Kidney (tissue), 14 donors: ENCODE results near the gene SRD5A3. TPM values are rescaled to one million over a fixed set of nuclear protein-coding genes. Genes with fewer than 3 reads are reported as not detected.

Experiments
- DNase-seq, 5 donors: peaks; one replicate each; pipeline ENCODE4 v3.0.0-alpha.2; 2013 to 2020
- FAIRE-seq: peaks from 2 replicates; lab custom pipeline; 2012; peaks lifted over from hg19 to GRCh38; lab: Jason Lieb, UNC
- H3K27ac ChIP-seq, 2 donors: one replicate each; pipeline ENCODE4 v1.7.0; 2013; ENCODE audit warnings: low read depth in 2 of 2, low read length in 2 of 2, inconsistent platforms in 1 of 2
- H3K27me3 ChIP-seq: one replicate; pipeline ENCODE4 v1.7.1; 2013; ENCODE audit warnings: low read length, inconsistent platforms; ENCODE audit not compliant: control insufficient read depth, insufficient read depth
- H3K36me3 ChIP-seq, 3 donors: one replicate each; pipeline versions ENCODE4 v1.7.0 to v1.7.1; 2013; ENCODE audit warnings: low read length in 3 of 3, control low read depth in 1 of 3, inconsistent platforms in 1 of 3; ENCODE audit not compliant: insufficient read depth in 3 of 3, control insufficient read depth in 2 of 3
- H3K4me1 ChIP-seq, 3 donors: one replicate each; pipeline versions ENCODE4 v1.7.0 to v1.7.1; 2013; ENCODE audit warnings: low read length in 3 of 3, inconsistent platforms in 1 of 3, low read depth in 1 of 3; ENCODE audit not compliant: control insufficient read depth in 2 of 3, insufficient read depth in 2 of 3
- H3K4me3 ChIP-seq, 3 donors: one replicate each; pipeline versions ENCODE4 v1.7.0 to v1.8.1; 2013; ENCODE audit warnings: low read length in 3 of 3, control low read depth in 1 of 3, inconsistent platforms in 1 of 3
- H3K9ac ChIP-seq, 3 donors: one replicate each; pipeline versions ENCODE4 v1.7.0 to v1.7.1; 2013; ENCODE audit warnings: low read length in 3 of 3, control low read depth in 1 of 3, inconsistent platforms in 1 of 3
- H3K9me3 ChIP-seq, 3 donors: one replicate each; pipeline versions ENCODE4 v1.7.0 to v1.7.1; 2013; ENCODE audit warnings: low read length in 3 of 3, control low read depth in 1 of 3, inconsistent platforms in 1 of 3; ENCODE audit not compliant: control insufficient read depth in 2 of 3, insufficient read depth in 1 of 3
- intact Hi-C: fragments of 100-400 bp; cut with DNase I; formaldehyde crosslinking; loops from one replicate; pipeline ENCODE4 v1.11.1; 2022
- polyA plus RNA-seq: library from polyadenylated mRNA; stranded (reverse); fragments of 350-450 nt; fragmentation: Illumina TruSeq; extraction: RNeasy Lipid Tissue Mini Kit (QIAGEN cat#74804); gene quantifications from one replicate; pipeline ENCODE4 v1.2.3, GENCODE V29; 2014; ENCODE audit warnings: low read depth, low replicate concordance; ENCODE audit not compliant: insufficient read depth
- total RNA-seq: library from RNA; stranded (reverse); fragmentation: NEBNext Ultra II Directional; extraction: Animal tissue kit (Norgen Biotek cat#: 25700); gene quantifications from one replicate; pipeline ENCODE4 v1.2.1, GENCODE V29; 2021
- TF ChIP-seq, protein P1 (sequence below): IDR thresholded peaks from 3 replicates; pipeline ENCODE4 v1.5.1; 2012; ENCODE audit warnings: mild to moderate bottlenecking, moderate library complexity, borderline replicate concordance; ENCODE audit not compliant: insufficient read depth; ENCODE audit errors: extremely low read depth
- donor health status: control.
- donor health status: control.
- donor health status: control.
- donor health status: control.
- donor health status: control.
- donor health status: DM: yes; HTN: yes; CAD: no.
- donor health status: Normal renal cell carcinoma (clear cell type).

Gene SRD5A3
- total and polyA plus RNA-seq, 2 donors from 2014 or later: 10.6 to 21.5 TPM

DNA sequence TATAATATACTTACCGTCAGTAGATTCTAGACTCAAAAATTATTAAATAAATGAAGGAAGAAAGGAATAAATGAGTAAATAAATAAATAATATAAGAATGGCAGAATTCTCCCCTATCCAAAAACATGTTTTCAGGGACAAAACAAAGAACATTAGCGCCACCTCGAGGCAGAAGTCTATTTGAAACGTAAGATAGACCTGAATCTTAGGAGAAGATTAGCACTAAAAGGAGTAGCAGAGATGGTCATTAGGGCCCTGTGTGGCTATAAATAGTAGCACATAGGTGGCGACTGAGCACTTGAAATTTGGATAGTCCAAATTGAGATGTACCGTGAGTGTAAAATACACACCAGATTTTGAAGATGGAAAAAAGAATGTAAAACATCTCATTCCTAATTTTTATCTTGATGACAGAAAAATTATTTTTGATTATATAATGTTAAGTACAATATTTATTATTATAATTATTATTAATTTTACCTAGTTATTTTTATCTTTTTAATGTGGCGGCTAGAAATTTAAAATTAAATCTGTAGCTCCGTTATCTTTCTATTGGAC, 24.3 kb upstream of the SRD5A3 start:
- Histone ChIP-seq H3K9ac (no peak overlapping the region), H3K9me3 (no peaks in the 10 kb centered on the region), H3K4me3 (no peak overlapping the region), H3K4me1 (no peaks in the 10 kb centered on the region), H3K36me3 (no peaks in the 10 kb centered on the region), H3K27me3 (no peaks in the 10 kb centered on the region), H3K27ac (no peak overlapping the region)
- intact Hi-C loops: no loop called here
- DNase-seq (peak in 4 of 5 donors; percentile 57 to 93 (median 78)), FAIRE-seq (peak; percentile 94)
- TF ChIP-seq, protein P1, sequence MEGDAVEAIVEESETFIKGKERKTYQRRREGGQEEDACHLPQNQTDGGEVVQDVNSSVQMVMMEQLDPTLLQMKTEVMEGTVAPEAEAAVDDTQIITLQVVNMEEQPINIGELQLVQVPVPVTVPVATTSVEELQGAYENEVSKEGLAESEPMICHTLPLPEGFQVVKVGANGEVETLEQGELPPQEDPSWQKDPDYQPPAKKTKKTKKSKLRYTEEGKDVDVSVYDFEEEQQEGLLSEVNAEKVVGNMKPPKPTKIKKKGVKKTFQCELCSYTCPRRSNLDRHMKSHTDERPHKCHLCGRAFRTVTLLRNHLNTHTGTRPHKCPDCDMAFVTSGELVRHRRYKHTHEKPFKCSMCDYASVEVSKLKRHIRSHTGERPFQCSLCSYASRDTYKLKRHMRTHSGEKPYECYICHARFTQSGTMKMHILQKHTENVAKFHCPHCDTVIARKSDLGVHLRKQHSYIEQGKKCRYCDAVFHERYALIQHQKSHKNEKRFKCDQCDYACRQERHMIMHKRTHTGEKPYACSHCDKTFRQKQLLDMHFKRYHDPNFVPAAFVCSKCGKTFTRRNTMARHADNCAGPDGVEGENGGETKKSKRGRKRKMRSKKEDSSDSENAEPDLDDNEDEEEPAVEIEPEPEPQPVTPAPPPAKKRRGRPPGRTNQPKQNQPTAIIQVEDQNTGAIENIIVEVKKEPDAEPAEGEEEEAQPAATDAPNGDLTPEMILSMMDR: peak; percentile 49

DNA sequence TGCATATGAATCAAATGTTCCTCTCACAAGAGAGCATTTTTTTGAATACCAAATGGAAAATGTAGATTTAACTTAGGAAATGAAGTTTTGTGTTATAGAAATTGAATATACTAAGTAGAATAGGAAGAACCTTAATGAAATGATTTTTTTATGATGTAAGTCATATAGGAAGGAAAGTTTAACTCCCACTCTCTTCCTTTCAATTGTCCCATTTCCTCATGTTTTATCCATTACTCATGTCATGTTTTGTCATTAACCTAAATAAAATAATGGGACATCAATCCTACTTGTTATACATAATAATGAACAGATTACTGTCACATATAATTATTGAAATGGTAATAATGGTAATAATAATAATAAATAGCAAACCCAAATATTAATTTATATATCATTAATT, 22.7 kb upstream of the SRD5A3 start:
- FAIRE-seq: no peak
- no peaks in the 10 kb centered on the region for H3K36me3 ChIP-seq
- no peak for DNase-seq
- H3K4me3 ChIP-seq: no peak overlapping the region
- no peak overlapping the region for H3K27ac ChIP-seq
- TF ChIP-seq, protein P1: no peak
- no peaks in the 10 kb centered on the region for H3K4me1 ChIP-seq
- intact Hi-C loops: no loop called here
- H3K27me3 ChIP-seq: no peaks in the 10 kb centered on the region
- no peaks in the 10 kb centered on the region for H3K9me3 ChIP-seq
- H3K9ac ChIP-seq: no peak overlapping the region

DNA sequence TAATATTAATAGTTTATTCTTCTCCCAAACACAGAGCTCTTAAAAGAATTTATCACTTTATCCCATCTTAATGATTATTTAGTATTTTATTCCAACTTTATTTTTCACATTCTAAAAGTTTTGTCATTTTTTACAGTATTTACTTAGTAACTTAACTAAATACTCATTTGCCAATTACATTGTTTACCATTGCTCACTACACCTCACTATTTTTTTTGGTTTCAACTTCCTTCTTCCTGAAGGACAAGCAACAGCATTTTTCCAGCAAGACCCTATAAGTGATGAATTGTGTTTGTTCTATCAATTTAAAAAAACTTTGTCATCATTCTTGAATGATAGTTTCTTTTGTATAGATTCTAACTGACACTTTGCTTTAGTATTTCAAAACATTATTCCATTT, 19.4 kb upstream of the SRD5A3 start:
- H3K9ac ChIP-seq: no peak overlapping the region
- H3K27me3 ChIP-seq: no peaks in the 10 kb centered on the region
- H3K9me3 ChIP-seq: no peaks in the 10 kb centered on the region
- FAIRE-seq (no peak), DNase-seq (no peak)
- TF ChIP-seq, protein P1: no peak
- H3K4me1 ChIP-seq: no peaks in the 10 kb centered on the region
- no peak overlapping the region for H3K27ac ChIP-seq
- no peak overlapping the region for H3K4me3 ChIP-seq
- H3K36me3 ChIP-seq: no peaks in the 10 kb centered on the region
- intact Hi-C loops: no loop called here

DNA sequence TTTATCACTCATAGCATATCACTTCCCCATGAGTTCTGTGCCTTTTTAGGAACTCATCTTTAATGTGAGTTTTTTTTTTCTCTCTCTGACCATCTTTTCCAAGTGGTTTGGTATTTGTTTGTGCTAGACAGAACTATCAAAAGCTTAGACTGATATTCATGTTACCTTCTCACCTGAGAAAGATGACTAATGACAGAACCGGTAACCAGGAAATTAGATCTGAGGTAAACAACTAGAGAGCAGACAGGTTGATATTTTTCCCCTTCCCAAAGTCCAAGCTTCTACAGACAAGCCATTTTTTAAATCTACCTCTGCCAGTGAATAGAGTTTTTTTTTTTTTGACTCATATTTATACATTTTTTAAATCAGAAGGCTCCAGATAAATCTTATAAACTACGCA, 17.0 kb upstream of the SRD5A3 start:
- H3K27me3 ChIP-seq: no peaks in the 10 kb centered on the region
- no peak overlapping the region for H3K27ac ChIP-seq
- no peak for FAIRE-seq
- no peak overlapping the region for H3K9ac ChIP-seq
- TF ChIP-seq, protein P1: no peak
- no peak for DNase-seq
- no peaks in the 10 kb centered on the region for H3K4me1 ChIP-seq
- H3K4me3 ChIP-seq: no peak overlapping the region
- no peaks in the 10 kb centered on the region for H3K36me3 ChIP-seq
- H3K9me3 ChIP-seq: no peaks in the 10 kb centered on the region
- intact Hi-C loops: no loop called here
